HUES64 (cell line): ENCODE results near the gene LRRC63.

Experiments
- H3K27ac ChIP-seq: 2 replicates; pipeline ENCODE4 v1.7.0; 2013; ENCODE audit warnings: low read depth, low read length, inconsistent platforms
- H3K27me3 ChIP-seq: 2 replicates; pipeline ENCODE4 v1.6.1; 2013; ENCODE audit warnings: mild to moderate bottlenecking, low read length; ENCODE audit not compliant: insufficient read depth
- H3K36me3 ChIP-seq: 2 replicates; pipeline ENCODE4 v1.6.1; 2013; ENCODE audit warnings: mild to moderate bottlenecking, low read length; ENCODE audit not compliant: insufficient read depth
- H3K4me1 ChIP-seq: 2 replicates; pipeline ENCODE4 v1.6.1; 2013; ENCODE audit warnings: mild to moderate bottlenecking, low read length, moderate library complexity; ENCODE audit not compliant: insufficient read depth
- H3K4me3 ChIP-seq: 2 replicates; pipeline ENCODE4 v1.5.1; 2013; ENCODE audit warnings: mild to moderate bottlenecking, low read length, moderate library complexity
- H3K9ac ChIP-seq: 2 replicates; pipeline ENCODE4 v1.6.1; 2013; ENCODE audit warnings: mild to moderate bottlenecking, low read depth, low read length
- H3K9me3 ChIP-seq: 2 replicates; pipeline ENCODE4 v1.6.1; 2013; ENCODE audit warnings: low read depth, low read length; ENCODE audit not compliant: insufficient read depth
- WGBS: fragments of 150-250, 120-280 bp; methylation state at CpG from one replicate; pipeline ENCODE4 v1.1.7; 2013; ENCODE audit warnings: missing lambda C conversion rate; 5-methylcytosine and 5-hydroxymethylcytosine counted together

Gene LRRC63

DNA sequence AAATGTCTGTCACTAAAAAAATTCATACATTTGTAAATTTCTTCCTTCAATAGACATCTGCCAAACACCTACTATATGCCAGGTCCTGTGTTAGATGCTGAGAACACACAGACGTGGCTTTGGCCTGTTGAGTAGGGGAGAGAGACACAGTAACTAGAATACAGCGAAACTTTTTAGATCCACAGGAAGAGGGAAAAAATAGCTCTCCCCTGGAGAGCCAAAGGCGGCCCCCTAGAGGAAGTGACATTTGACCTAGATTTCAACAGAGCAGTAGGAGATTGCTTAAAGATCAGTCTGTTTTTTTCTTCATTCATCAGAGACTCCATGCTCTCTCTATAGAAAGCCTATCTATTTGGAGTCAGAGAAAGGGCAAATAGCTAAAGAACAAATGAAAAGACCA is 41.0 kb upstream of the LRRC63 start:
- H3K36me3 ChIP-seq, result no peaks in the 10 kb centered on the region
- no peak overlapping the region for H3K9ac ChIP-seq
- H3K9me3 ChIP-seq, result no peaks in the 10 kb centered on the region
- peaks cover 17% of the 10 kb centered on the region for H3K4me1 ChIP-seq
- peaks cover 6% of the 10 kb centered on the region; the same call in 1 of the 2 replicates for H3K27me3 ChIP-seq
- 27% methylated on average over 3 of the region's 3 CpGs for WGBS
- no peak overlapping the region for H3K4me3 ChIP-seq
- H3K27ac ChIP-seq, result no peak overlapping the region

DNA sequence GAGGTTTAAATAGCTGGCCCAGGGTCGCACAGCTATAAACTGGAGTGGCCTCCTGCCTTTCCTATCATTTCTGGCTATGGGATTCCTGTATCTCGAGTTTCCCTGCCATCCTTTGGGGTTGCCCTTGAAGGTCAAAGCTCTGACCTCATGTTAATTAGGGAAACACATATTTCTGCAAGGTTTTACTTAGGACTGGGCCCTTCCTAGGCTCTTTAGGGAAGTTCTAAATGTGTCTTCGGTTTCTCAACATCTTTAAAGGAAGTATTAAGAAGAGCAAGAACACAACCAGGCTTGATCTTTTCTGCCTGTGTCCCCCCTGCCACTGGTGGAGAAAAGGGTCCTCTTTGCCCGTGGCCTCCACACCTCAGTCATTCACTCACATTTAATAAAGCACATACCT is 40.5 kb upstream of the LRRC63 start:
- Histone ChIP-seq H3K9me3 (no peaks in the 10 kb centered on the region), H3K27me3 (peaks cover 6% of the 10 kb centered on the region; the same call in 1 of the 2 replicates), H3K4me1 (peaks cover 17% of the 10 kb centered on the region), H3K27ac (no peak overlapping the region), H3K9ac (no peak overlapping the region), H3K4me3 (no peak overlapping the region), H3K36me3 (no peaks in the 10 kb centered on the region)
- 88% methylated on average over 4 of the region's 4 CpGs for WGBS

DNA sequence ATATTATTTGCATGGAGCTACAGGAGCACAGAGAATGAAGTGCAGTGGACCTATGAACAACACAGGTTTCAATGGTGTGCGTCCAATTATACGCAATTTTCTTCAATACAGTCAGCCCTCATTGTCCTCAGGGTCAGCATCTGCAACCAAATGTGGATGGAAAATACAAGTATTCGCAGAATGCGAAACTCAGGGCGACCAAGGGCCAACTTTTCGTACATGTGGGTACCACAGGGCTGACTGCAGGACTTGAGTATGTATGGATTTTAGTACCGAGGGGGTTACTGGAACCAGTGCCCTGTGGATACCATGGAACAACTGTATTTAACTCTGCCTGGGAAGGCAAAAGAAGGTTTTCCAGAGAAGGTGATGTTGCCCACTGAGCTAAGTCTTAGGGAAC is 40.0 kb upstream of the LRRC63 start:
- H3K9ac ChIP-seq, result no peak overlapping the region
- no peaks in the 10 kb centered on the region for H3K9me3 ChIP-seq
- H3K36me3 ChIP-seq, result no peaks in the 10 kb centered on the region
- H3K27ac ChIP-seq, result no peak overlapping the region
- 97% methylated on average over 7 of the region's 7 CpGs for WGBS
- no peak overlapping the region for H3K4me3 ChIP-seq
- peaks cover 17% of the 10 kb centered on the region for H3K4me1 ChIP-seq
- peaks cover 6% of the 10 kb centered on the region; the same call in 1 of the 2 replicates for H3K27me3 ChIP-seq

DNA sequence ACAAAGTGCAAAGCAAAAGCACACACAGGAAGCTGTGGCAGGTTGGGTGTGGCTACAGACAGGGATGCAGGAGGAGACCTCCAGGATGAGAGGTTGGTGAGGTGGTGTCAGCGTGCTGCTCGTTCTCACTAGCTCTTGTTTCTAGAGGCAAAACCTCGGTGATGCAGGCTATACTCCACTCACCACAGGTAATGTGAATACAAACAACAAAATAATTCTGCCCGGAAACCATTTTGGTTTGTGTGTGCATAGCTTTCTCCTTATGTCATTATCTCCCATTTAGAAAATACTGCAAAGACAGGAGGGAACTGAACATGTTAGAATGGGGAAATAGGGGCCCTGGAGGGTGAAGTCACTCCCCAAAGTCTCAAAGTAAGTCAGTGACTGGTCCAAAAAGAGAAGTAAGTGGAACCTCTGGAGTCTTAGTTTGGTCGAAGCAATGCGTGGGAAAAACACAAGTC is 39.2 kb upstream of the LRRC63 start:
- Histone ChIP-seq H3K27ac (no peak overlapping the region), H3K4me3 (no peak overlapping the region), H3K27me3 (peaks cover 6% of the 10 kb centered on the region; the same call in 1 of the 2 replicates), H3K9me3 (no peaks in the 10 kb centered on the region), H3K4me1 (peaks cover 17% of the 10 kb centered on the region), H3K36me3 (no peaks in the 10 kb centered on the region), H3K9ac (no peak overlapping the region)
- WGBS, result 97% methylated on average over 5 of the region's 6 CpGs

DNA sequence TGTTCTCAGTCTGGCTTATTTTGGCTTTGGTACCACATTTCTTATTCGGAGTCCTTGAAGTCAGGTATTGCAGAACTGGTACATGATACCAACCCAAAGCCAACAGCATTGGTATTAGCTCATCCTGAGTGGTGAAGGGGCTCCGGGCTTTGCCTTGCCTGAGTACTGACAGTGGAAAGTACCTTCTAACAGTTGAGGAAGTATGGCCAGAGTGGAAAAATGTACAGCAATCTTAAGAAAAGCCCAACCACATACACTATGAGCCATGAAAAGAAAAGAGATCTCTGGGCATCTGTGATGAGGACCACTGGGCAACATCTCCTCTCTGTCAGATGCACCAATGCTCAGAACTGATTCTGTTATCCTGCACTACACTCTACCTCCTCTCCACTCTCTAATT is 38.1 kb upstream of the LRRC63 start:
- H3K27ac ChIP-seq, result no peak overlapping the region
- peaks cover 6% of the 10 kb centered on the region; the same call in 1 of the 2 replicates for H3K27me3 ChIP-seq
- H3K4me1 ChIP-seq, result peaks cover 17% of the 10 kb centered on the region
- no peak overlapping the region for H3K4me3 ChIP-seq
- WGBS, result 79% methylated on average over 2 of the region's 2 CpGs
- no peaks in the 10 kb centered on the region for H3K36me3 ChIP-seq
- H3K9ac ChIP-seq, result no peak overlapping the region
- H3K9me3 ChIP-seq, result no peaks in the 10 kb centered on the region

DNA sequence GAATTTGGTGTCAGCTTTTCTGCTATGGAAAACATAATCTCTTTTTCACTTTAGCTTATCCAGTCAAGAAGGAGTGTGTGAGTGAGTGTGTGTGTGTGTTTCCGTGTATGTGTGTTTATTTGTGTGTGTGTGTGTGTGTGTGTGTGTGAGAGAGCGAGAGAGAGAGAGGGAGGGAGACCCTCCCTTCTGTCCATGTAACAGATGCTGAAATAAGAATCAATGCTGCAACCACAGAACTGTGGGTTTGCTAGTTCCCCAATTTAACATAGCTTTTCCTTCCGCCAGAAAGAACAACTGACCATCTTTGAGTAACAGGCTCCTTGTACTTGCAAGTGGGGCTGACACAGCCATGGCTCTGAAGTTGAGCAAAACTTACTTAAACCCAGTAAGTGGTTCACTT is 35.0 kb upstream of the LRRC63 start:
- Histone ChIP-seq H3K9ac (no peak overlapping the region), H3K27me3 (no peaks in the 10 kb centered on the region), H3K36me3 (no peaks in the 10 kb centered on the region), H3K4me1 (peaks cover 13% of the 10 kb centered on the region), H3K27ac (no peak overlapping the region), H3K9me3 (no peaks in the 10 kb centered on the region), H3K4me3 (no peak overlapping the region)
- 82% methylated on average over 3 of the region's 3 CpGs for WGBS

DNA sequence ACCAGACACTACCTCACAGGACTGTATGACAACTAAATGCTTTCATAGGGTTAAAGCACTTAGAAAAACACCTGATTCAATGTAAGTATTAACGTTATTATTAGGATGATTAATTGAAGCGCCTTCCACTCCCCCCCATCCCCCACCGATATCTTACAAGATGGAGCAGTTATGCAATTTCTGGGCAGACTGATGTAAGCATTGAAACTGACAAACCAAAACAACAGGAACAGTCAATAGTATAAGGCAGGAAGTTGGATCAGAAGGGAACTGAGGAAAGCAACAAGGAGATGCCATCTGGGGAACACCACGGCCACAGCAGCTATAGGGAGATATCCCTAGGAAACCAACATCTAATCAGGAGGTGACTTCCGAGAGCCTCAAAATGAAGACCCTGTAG is 33.6 kb upstream of the LRRC63 start:
- H3K27me3 ChIP-seq, result no peaks in the 10 kb centered on the region
- WGBS, result 100% methylated on average over 5 of the region's 5 CpGs
- H3K9me3 ChIP-seq, result no peaks in the 10 kb centered on the region
- no peak overlapping the region for H3K9ac ChIP-seq
- peaks cover 13% of the 10 kb centered on the region for H3K4me1 ChIP-seq
- no peak overlapping the region for H3K27ac ChIP-seq
- no peak overlapping the region for H3K4me3 ChIP-seq
- no peaks in the 10 kb centered on the region for H3K36me3 ChIP-seq

DNA sequence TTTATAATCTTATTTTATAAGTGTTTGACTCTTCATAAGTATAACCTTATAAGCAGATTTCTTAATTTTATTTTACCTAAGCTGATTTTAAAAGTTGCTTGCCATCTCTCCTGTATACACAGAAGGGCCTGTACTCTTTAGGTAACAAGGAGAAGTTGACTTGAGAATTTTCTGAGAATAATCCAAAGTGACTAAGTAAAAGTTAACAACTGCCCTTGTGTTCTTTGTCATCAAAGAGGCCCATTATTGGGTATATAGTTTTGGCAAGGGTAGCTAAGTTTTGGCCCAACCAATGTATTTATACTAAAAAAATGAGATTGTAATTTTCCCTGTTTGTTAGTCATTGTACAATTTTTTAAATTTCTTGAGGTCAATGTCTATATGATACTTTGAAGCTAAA is 32.9 kb upstream of the LRRC63 start:
- peaks cover 13% of the 10 kb centered on the region for H3K4me1 ChIP-seq
- H3K9ac ChIP-seq, result no peak overlapping the region

DNA sequence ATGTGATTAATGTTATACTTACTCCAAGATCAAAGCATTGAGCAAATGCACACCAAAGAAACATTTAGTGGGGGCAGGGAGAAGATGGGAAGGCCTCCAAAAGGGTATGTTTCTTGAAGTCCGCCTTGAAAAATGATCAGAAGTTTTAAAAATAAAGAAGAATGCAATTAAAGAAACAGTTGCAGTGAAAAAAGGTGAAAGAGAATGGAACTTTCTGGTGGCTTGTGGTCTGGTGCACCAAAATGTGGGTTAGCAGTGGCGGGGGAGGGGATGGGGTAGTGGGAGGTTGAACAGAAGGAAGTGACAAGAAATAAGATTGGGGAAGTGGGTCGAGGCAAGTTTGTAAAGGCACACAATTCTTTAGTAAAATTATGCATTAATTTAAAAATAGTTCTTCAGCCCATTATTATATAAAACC is 32.2 kb upstream of the LRRC63 start:
- no peak overlapping the region for H3K9ac ChIP-seq
- H3K36me3 ChIP-seq, result no peaks in the 10 kb centered on the region
- H3K27ac ChIP-seq, result no peak overlapping the region
- H3K4me1 ChIP-seq, result peaks cover 13% of the 10 kb centered on the region
- 94% methylated on average over 2 of the region's 3 CpGs for WGBS
- no peak overlapping the region for H3K4me3 ChIP-seq
- H3K27me3 ChIP-seq, result no peaks in the 10 kb centered on the region
- H3K9me3 ChIP-seq, result no peaks in the 10 kb centered on the region

More for the DNA sequence above, 32.9 kb upstream of the LRRC63 start:
- Histone ChIP-seq H3K36me3 (no peaks in the 10 kb centered on the region), H3K9me3 (no peaks in the 10 kb centered on the region), H3K27me3 (no peaks in the 10 kb centered on the region), H3K27ac (no peak overlapping the region), H3K4me3 (no peak overlapping the region)

DNA sequence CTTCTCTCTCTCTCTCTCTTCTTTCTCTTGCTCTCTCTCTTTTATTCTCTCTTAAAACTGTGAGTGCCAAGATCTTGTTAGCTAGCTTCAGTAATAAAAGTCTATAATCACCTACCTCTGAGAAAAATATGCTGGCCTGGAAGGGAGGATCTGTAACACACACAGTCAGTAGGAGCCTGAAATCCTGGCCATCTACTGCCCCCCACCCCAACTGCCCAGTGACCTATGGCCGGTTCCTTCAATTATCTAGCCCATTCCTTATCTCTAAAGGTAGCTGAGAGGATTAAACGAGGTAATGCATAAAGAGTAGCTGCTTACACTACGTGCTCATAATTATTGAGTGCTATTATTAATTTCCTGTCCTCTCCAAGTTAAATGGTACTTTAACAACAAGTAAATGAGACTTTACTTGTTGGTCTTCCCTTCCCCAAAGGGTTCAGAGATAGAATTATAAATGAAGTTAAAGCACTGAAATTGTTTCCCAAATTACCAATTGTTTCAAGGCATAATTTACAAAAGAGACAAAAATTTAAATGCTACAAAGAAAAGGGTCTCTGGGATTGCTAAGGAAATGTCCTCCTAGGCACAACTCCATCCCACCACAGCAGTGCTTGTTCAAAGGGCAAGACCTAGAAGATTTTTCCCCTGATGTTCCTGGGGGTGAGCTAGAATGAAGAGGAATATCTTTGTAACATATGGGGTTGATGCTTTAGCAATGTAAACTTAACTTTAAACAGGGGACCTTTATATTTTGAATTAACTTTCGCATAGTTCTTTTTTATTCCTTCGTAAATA is 31.6 kb upstream of the LRRC63 start:
- H3K36me3 ChIP-seq, result no peaks in the 10 kb centered on the region
- H3K4me1 ChIP-seq, result peaks cover 13% of the 10 kb centered on the region
- H3K9me3 ChIP-seq, result no peaks in the 10 kb centered on the region
- H3K27me3 ChIP-seq, result no peaks in the 10 kb centered on the region
- H3K4me3 ChIP-seq, result no peak overlapping the region
- 90% methylated on average over 1 of the region's 5 CpGs for WGBS
- no peak overlapping the region for H3K9ac ChIP-seq
- H3K27ac ChIP-seq, result no peak overlapping the region

DNA sequence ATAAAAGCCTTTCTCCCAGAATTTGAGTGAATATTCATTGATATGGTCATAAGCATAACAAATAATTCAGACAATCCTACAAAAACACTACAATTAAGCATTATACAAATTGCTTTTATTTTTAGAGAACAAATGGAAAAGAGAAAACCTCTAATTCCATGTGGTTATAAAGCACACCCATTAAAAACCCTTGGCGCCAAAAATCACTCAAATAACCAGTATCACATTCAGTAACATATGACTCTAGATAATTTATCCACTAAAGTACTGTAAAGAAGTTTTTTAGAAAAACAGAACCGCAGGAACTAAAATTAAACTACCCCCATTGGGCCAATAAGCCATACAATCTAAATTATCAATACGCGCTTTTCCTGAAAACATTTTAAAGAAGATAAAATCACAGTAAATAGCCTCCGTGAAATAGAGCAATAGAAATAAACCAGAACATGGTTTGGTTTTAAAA is 30.3 kb upstream of the LRRC63 start:
- no peak overlapping the region for H3K27ac ChIP-seq
- H3K36me3 ChIP-seq, result no peaks in the 10 kb centered on the region
- H3K4me1 ChIP-seq, result peaks cover 13% of the 10 kb centered on the region

More for the DNA sequence above, 30.3 kb upstream of the LRRC63 start:
- 97% methylated on average over 5 of the region's 5 CpGs for WGBS
- no peak overlapping the region for H3K4me3 ChIP-seq
- no peaks in the 10 kb centered on the region for H3K9me3 ChIP-seq
- H3K9ac ChIP-seq, result no peak overlapping the region
- H3K27me3 ChIP-seq, result no peaks in the 10 kb centered on the region
